ENCODE measurements around the gene VPS13D.

The VPS13D gene

DNA sequence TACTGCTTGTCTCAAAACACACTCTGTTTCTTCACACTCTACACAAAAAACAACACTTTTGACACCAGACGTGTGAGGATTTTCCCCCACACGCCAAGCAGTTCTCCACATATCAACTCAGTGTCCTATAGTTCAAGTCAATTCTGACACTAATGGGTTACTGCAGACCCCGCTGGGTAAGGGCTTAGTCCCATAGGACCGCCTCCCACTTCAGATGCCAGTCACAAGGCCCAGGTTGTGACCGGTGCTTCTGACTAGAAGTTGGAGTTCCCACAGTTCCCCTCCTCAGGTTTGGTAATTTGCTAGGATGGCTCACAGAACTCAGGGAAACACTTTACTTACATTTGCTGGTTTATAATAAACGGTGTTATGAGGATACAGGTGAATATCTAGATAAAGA lies 19.9 kb downstream of the VPS13D start:
- H2AFZ ChIP-seq (ENCODE audit: low read length) = no peak overlapping the region
- no peaks in the 10 kb centered on the region for H3K36me3 ChIP-seq (replicated peaks; ENCODE audit: insufficient read depth, low read length)
- H3K9ac ChIP-seq (ENCODE audit: low read length) = no peak overlapping the region
- no peaks in the 10 kb centered on the region for H3F3A ChIP-seq (ENCODE audit: insufficient read depth, low read length)
- no peaks in the 10 kb centered on the region for H4K20me1 ChIP-seq (ENCODE audit: insufficient read depth, low read length)
- no peak overlapping the region for H3K4me2 ChIP-seq (ENCODE audit: low read depth, low read length)
- DNase-seq = no peak
- no peaks in the 10 kb centered on the region for H3K27me3 ChIP-seq (replicated peaks; ENCODE audit: insufficient read depth, low read length)
- H3K4me3 ChIP-seq (ENCODE audit: low read length) = no peak overlapping the region
- H3K4me1 ChIP-seq (ENCODE audit: low read length) = no peaks in the 10 kb centered on the region
- H3K9me3 ChIP-seq (replicated peaks; ENCODE audit: insufficient read depth, low read length) = no peaks in the 10 kb centered on the region
- H3K79me2 ChIP-seq (ENCODE audit: low read length) = no peaks in the 10 kb centered on the region
- H3K9me2 ChIP-seq (replicated peaks; ENCODE audit: insufficient read depth, low read length) = no peaks in the 10 kb centered on the region
- H3K27ac ChIP-seq (ENCODE audit: low read length) = no peak overlapping the region
- TF ChIP-seq, protein P1, sequence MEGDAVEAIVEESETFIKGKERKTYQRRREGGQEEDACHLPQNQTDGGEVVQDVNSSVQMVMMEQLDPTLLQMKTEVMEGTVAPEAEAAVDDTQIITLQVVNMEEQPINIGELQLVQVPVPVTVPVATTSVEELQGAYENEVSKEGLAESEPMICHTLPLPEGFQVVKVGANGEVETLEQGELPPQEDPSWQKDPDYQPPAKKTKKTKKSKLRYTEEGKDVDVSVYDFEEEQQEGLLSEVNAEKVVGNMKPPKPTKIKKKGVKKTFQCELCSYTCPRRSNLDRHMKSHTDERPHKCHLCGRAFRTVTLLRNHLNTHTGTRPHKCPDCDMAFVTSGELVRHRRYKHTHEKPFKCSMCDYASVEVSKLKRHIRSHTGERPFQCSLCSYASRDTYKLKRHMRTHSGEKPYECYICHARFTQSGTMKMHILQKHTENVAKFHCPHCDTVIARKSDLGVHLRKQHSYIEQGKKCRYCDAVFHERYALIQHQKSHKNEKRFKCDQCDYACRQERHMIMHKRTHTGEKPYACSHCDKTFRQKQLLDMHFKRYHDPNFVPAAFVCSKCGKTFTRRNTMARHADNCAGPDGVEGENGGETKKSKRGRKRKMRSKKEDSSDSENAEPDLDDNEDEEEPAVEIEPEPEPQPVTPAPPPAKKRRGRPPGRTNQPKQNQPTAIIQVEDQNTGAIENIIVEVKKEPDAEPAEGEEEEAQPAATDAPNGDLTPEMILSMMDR (IDR thresholded peaks at IDR 0.05; ENCODE audit: low read length) = no peak
- TF ChIP-seq EZH2phosphoT487 (IDR thresholded peaks at IDR 0.05; ENCODE audit: low read length) (no peak), EZH2 (optimal IDR thresholded peaks at IDR 0.05; ENCODE audit: low read depth, low read length) (no peak)

DNA sequence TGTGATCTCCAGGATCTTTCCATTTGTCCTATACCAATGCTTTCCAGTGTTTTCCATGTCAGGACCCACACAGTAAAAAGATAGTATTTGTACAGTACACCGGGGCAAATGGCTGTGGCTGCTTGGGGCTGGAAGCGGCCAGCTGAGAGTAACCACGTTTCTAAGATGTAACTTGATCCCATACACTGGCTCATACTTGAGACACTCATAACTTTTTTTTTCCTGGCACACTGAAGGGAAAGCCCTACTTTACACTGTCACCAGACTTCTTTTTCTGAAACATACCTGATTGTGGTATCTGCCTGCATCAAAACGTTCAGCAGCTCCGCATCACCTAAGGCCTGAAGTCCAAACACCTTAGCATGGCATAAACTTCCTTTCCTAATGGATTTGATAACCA lies 21.6 kb downstream of the VPS13D start:
- DNase-seq = no peak
- H3K4me1 ChIP-seq (ENCODE audit: low read length) = no peaks in the 10 kb centered on the region
- H3K9me3 ChIP-seq (replicated peaks; ENCODE audit: insufficient read depth, low read length) = no peaks in the 10 kb centered on the region
- no peaks in the 10 kb centered on the region for H3K9me2 ChIP-seq (replicated peaks; ENCODE audit: insufficient read depth, low read length)
- H3K27me3 ChIP-seq (replicated peaks; ENCODE audit: insufficient read depth, low read length) = no peaks in the 10 kb centered on the region
- no peaks in the 10 kb centered on the region for H4K20me1 ChIP-seq (ENCODE audit: insufficient read depth, low read length)
- H3K4me2 ChIP-seq (ENCODE audit: low read depth, low read length) = no peak overlapping the region
- H2AFZ ChIP-seq (ENCODE audit: low read length) = no peak overlapping the region
- H3K36me3 ChIP-seq (replicated peaks; ENCODE audit: insufficient read depth, low read length) = no peaks in the 10 kb centered on the region
- H3K9ac ChIP-seq (ENCODE audit: low read length) = no peak overlapping the region
- H3F3A ChIP-seq (ENCODE audit: insufficient read depth, low read length) = no peaks in the 10 kb centered on the region
- H3K27ac ChIP-seq (ENCODE audit: low read length) = no peak overlapping the region
- TF ChIP-seq EZH2 (optimal IDR thresholded peaks at IDR 0.05; ENCODE audit: low read depth, low read length) (no peak), EZH2phosphoT487 (IDR thresholded peaks at IDR 0.05; ENCODE audit: low read length) (no peak)
- TF ChIP-seq, protein P1 (IDR thresholded peaks at IDR 0.05; ENCODE audit: low read length) = no peak
- H3K4me3 ChIP-seq (ENCODE audit: low read length) = no peak overlapping the region
- no peaks in the 10 kb centered on the region for H3K79me2 ChIP-seq (ENCODE audit: low read length)

DNA sequence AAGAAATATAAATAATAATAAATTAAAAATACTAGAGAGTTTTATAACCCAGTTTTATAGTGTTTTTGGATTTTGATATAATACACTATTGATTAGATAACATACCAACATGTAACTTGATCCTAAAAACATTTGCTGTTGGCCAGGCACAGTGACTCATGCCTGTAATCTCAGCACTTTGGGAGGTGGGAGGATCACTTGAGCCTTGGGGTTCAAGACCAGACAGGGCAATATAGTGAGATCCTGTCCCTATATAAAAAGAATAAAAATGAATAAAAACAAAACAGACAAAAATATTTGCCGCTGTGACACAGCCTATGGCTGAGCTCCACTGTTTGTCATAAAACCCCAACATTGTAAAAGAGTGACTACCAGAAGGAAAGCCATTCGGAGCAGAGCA lies 26.1 kb downstream of the VPS13D start:
- no peaks in the 10 kb centered on the region for H3K4me1 ChIP-seq (ENCODE audit: low read length)
- no peaks in the 10 kb centered on the region for H3K9me2 ChIP-seq (replicated peaks; ENCODE audit: insufficient read depth, low read length)
- DNase-seq = no peak
- no peaks in the 10 kb centered on the region for H3K79me2 ChIP-seq (ENCODE audit: low read length)
- H4K20me1 ChIP-seq (ENCODE audit: insufficient read depth, low read length) = no peaks in the 10 kb centered on the region
- TF ChIP-seq EZH2phosphoT487 (IDR thresholded peaks at IDR 0.05; ENCODE audit: low read length) (no peak), EZH2 (optimal IDR thresholded peaks at IDR 0.05; ENCODE audit: low read depth, low read length) (no peak)
- TF ChIP-seq, protein P1 (IDR thresholded peaks at IDR 0.05; ENCODE audit: low read length) = no peak
- H3F3A ChIP-seq (ENCODE audit: insufficient read depth, low read length) = no peaks in the 10 kb centered on the region
- H3K9ac ChIP-seq (ENCODE audit: low read length) = no peak overlapping the region
- H3K36me3 ChIP-seq (replicated peaks; ENCODE audit: insufficient read depth, low read length) = no peaks in the 10 kb centered on the region
- no peak overlapping the region for H3K4me2 ChIP-seq (ENCODE audit: low read depth, low read length)
- no peak overlapping the region for H3K27ac ChIP-seq (ENCODE audit: low read length)
- no peak overlapping the region for H2AFZ ChIP-seq (ENCODE audit: low read length)
- no peak overlapping the region for H3K4me3 ChIP-seq (ENCODE audit: low read length)
- no peaks in the 10 kb centered on the region for H3K9me3 ChIP-seq (replicated peaks; ENCODE audit: insufficient read depth, low read length)
- no peaks in the 10 kb centered on the region for H3K27me3 ChIP-seq (replicated peaks; ENCODE audit: insufficient read depth, low read length)
